Mesenchymal stem cell (in vitro differentiated cells and primary cell): ENCODE results near the gene SH3GLB2.

ENCODE experiments used
- DNase-seq: peaks from one replicate; pipeline ENCODE4 v3.0.0-alpha.2; 2013
- H2AFZ ChIP-seq: one replicate; pipeline ENCODE4 v1.6.1; 2013; ENCODE audit warnings: low read depth, mild to moderate bottlenecking, control low read depth, inconsistent platforms, low read length, moderate library complexity
- H2AK5ac ChIP-seq: 2 replicates; pipeline ENCODE4 v1.6.1; 2013; ENCODE audit warnings: low read length, moderate library complexity, mild to moderate bottlenecking, inconsistent platforms; ENCODE audit not compliant: severe bottlenecking
- H2BK120ac ChIP-seq: one replicate; pipeline ENCODE4 v1.6.1; 2013; ENCODE audit warnings: low read depth, mild to moderate bottlenecking, inconsistent platforms, low read length, moderate library complexity
- H2BK12ac ChIP-seq, 2 experiments: one replicate each; pipeline ENCODE4 v1.6.1; 2013; ENCODE audit warnings: inconsistent platforms in 2 of 2, low read length in 2 of 2, mild to moderate bottlenecking in 2 of 2, moderate library complexity in 2 of 2, control low read depth in 1 of 2
- H2BK15ac ChIP-seq: one replicate; pipeline ENCODE4 v1.6.1; 2013; ENCODE audit warnings: mild to moderate bottlenecking, low read depth, inconsistent platforms; ENCODE audit not compliant: poor library complexity, severe bottlenecking
- H2BK5ac ChIP-seq: 2 replicates; pipeline ENCODE4 v1.6.1; 2013; ENCODE audit warnings: low read depth, mild to moderate bottlenecking, low read length, control low read depth, inconsistent platforms; ENCODE audit not compliant: poor library complexity, severe bottlenecking
- H3K14ac ChIP-seq, 2 experiments: one replicate each; pipeline ENCODE4 v1.6.1; 2013; ENCODE audit warnings: inconsistent platforms in 2 of 2, low read length in 2 of 2, control low read depth in 1 of 2, mild to moderate bottlenecking in 1 of 2, moderate library complexity in 1 of 2
- H3K18ac ChIP-seq, 2 experiments: one replicate each; pipeline ENCODE4 v1.6.1; 2013; ENCODE audit warnings: inconsistent platforms in 2 of 2, low read length in 2 of 2, control low read depth in 1 of 2, low read depth in 1 of 2, mild to moderate bottlenecking in 1 of 2
- H3K23ac ChIP-seq, 2 experiments: one replicate each; pipeline ENCODE4 v1.6.1; 2013; ENCODE audit warnings: inconsistent platforms in 2 of 2, low read length in 2 of 2, mild to moderate bottlenecking in 2 of 2, moderate library complexity in 2 of 2, control low read depth in 1 of 2
- H3K27ac ChIP-seq: 2 replicates; pipeline ENCODE4 v1.5.1; 2013; ENCODE audit warnings: mild to moderate bottlenecking, moderate library complexity, low read length, control low read depth, inconsistent platforms; ENCODE audit not compliant: poor library complexity, severe bottlenecking
- H3K27me3 ChIP-seq, 2 experiments: 2 replicates each; pipeline versions ENCODE4 v1.6.1 to v1.7.0; 2013; ENCODE audit warnings: low read length in 2 of 2, mild to moderate bottlenecking in 2 of 2, moderate library complexity in 2 of 2, control low read depth in 1 of 2, inconsistent platforms in 1 of 2; ENCODE audit not compliant: control insufficient read depth in 1 of 2, insufficient read depth in 1 of 2
- H3K36me3 ChIP-seq, 2 experiments: 2 replicates each; pipeline versions ENCODE4 v1.6.1 to v1.7.0; 2013; ENCODE audit warnings: low read length in 2 of 2, control low read depth in 1 of 2, inconsistent platforms in 1 of 2, low read depth in 1 of 2, mild to moderate bottlenecking in 1 of 2; ENCODE audit not compliant: insufficient read depth in 2 of 2, control insufficient read depth in 1 of 2
- H3K4ac ChIP-seq, 2 experiments: one replicate each; pipeline ENCODE4 v1.6.1; 2013; ENCODE audit warnings: inconsistent platforms in 2 of 2, low read length in 2 of 2, mild to moderate bottlenecking in 2 of 2, moderate library complexity in 2 of 2, control low read depth in 1 of 2, low read depth in 1 of 2
- H3K4me1 ChIP-seq: 2 replicates; pipeline ENCODE4 v1.6.1; 2013; ENCODE audit warnings: low read depth, low read length, control low read depth; ENCODE audit not compliant: control insufficient read depth, insufficient read depth
- H3K4me2 ChIP-seq: 2 replicates; pipeline ENCODE4 v1.6.1; 2013; ENCODE audit warnings: low read length, mild to moderate bottlenecking, inconsistent platforms; ENCODE audit not compliant: poor library complexity, severe bottlenecking
- H3K4me3 ChIP-seq, 2 experiments: 2 replicates each; pipeline versions ENCODE4 v1.5.1 to v1.7.0; 2013; ENCODE audit warnings: low read length in 2 of 2, mild to moderate bottlenecking in 2 of 2, control low read depth in 1 of 2, low read depth in 1 of 2; ENCODE audit not compliant: insufficient read depth in 1 of 2
- H3K79me1 ChIP-seq: replicated peaks from 2 replicates; pipeline ENCODE4 v1.6.1; 2013; ENCODE audit warnings: mild to moderate bottlenecking, control low read depth, low read length, inconsistent platforms; ENCODE audit not compliant: poor library complexity, severe bottlenecking
- H3K9ac ChIP-seq: 2 replicates; pipeline ENCODE4 v1.7.0; 2013; ENCODE audit warnings: mild to moderate bottlenecking, low read length, moderate library complexity
- H3K9me3 ChIP-seq: 2 replicates; pipeline ENCODE4 v1.7.0; 2013; ENCODE audit warnings: mild to moderate bottlenecking, low read length; ENCODE audit not compliant: control insufficient read depth
- H4K8ac ChIP-seq: one replicate; pipeline ENCODE4 v1.6.1; 2013; ENCODE audit warnings: inconsistent platforms, mild to moderate bottlenecking, low read length, moderate library complexity
- H4K91ac ChIP-seq: one replicate; pipeline ENCODE4 v1.6.1; 2013; ENCODE audit warnings: mild to moderate bottlenecking, low read length, inconsistent platforms
- WGBS: methylation state at CpG from one replicate; pipeline ENCODE4 v1.1.7; 2013; ENCODE audit warnings: mixed read lengths; 5-methylcytosine and 5-hydroxymethylcytosine counted together

The SH3GLB2 gene

DNA sequence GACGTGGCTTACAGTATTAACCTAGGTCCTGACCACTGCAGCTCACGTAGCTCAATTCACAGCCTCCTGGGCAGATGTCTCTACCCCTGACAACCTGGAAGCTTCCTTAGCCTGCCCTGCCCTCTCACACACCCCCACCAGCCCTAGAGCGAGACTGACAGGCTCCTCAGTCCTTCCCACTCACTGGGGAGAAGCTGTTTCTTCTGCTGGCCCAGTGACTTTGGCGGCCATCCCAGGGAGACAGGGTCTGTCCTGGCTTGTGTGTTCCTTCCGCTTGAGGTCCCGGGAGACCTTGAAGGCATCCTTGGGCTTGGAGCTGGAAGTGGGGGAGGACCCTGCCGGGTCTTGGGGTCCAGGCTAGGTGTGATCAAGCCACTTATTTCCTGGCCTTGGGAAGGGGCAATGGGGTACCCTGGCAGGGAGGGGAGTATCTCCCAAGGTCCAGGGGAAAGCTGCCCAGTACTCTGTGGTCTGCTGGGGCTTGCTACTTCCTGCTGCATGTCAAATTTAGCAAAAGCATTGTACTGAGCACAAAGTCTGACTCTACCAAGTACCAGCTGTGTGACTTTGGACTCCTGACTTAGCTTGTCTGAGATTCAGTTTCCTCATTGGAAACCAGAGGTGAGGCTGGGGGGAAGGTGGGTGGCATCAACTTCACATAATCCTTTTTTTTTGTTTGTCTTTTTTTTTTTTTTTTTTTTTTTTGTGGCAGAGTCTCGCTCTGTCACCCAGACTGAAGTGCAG, 10.2 kb upstream of the SH3GLB2 start:
- H2AK5ac ChIP-seq: no peak overlapping the region
- 87% methylated on average over 8 of the region's 8 CpGs for WGBS

DNA sequence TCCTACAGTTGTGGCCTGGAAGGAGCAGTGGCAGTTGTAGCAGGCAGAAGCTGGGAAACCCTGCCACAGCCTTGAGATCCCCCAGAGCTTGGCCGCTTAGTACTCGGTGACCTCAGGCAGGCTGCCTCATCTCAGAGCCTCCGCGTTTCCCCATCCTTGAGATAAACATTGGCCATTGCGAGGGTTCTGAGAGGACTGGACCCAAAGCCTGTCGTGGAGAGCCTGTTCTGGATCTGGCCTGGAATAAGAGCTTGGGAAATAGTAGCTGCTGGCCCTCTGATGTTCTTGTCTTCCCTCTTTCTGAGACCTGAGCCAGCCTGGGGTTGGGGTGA, 9.6 kb upstream of the SH3GLB2 start:
- no peaks in the 10 kb centered on the region for H3K9me3 ChIP-seq
- no peak overlapping the region for H2BK15ac ChIP-seq
- peak overlapping the region; percentile 91 for H3K4me2 ChIP-seq
- DNase-seq: peak; percentile 43
- H3K4me1 ChIP-seq: peaks cover 17% of the 10 kb centered on the region
- no peak overlapping the region for H3K18ac ChIP-seq
- no peak overlapping the region for H4K8ac ChIP-seq
- H3K4ac ChIP-seq: no peak overlapping the region
- H3K4me3 ChIP-seq: peak overlapping the region in 1 of 2 experiments; percentile 92
- peak overlapping the region in 1 of 2 experiments; percentile 99 for H3K14ac ChIP-seq
- WGBS: 69% methylated on average over 6 of the region's 6 CpGs
- no peak overlapping the region for H4K91ac ChIP-seq
- peak overlapping the region in 1 of 2 experiments; percentile 78 for H2BK12ac ChIP-seq
- peak overlapping the region; percentile 91 for H3K9ac ChIP-seq
- no peak overlapping the region for H3K27ac ChIP-seq
- no peak overlapping the region for H2AK5ac ChIP-seq
- peak overlapping the region in 1 of 2 experiments; percentile 70 for H3K23ac ChIP-seq
- H3K36me3 ChIP-seq: peaks cover 18 to 26% of the 10 kb centered on the region in 2 experiments
- no peak overlapping the region for H2BK120ac ChIP-seq
- no peaks in the 10 kb centered on the region for H3K27me3 ChIP-seq
- no peak overlapping the region for H2BK5ac ChIP-seq
- H2AFZ ChIP-seq: no peak overlapping the region
- H3K79me1 ChIP-seq: peaks cover 32% of the 10 kb centered on the region

More for the DNA sequence above, 10.2 kb upstream of the SH3GLB2 start:
- no peak overlapping the region for H2BK15ac ChIP-seq
- H3K23ac ChIP-seq: peak overlapping the region in 1 of 2 experiments; percentile 70
- H3K27me3 ChIP-seq: no peaks in the 10 kb centered on the region
- H2BK120ac ChIP-seq: no peak overlapping the region
- H3K4me2 ChIP-seq: no peak overlapping the region
- H3K9ac ChIP-seq: peak overlapping the region; percentile 91
- peak overlapping the region; percentile 12 for H4K91ac ChIP-seq
- H3K14ac ChIP-seq: no peak overlapping the region
- no peak overlapping the region for H4K8ac ChIP-seq
- H3K4ac ChIP-seq: peak overlapping the region in 1 of 2 experiments; percentile 20
- H2BK5ac ChIP-seq: no peak overlapping the region
- no peak overlapping the region for H2BK12ac ChIP-seq
- H3K27ac ChIP-seq: no peak overlapping the region
- no peak overlapping the region for H3K18ac ChIP-seq
- peaks cover 32% of the 10 kb centered on the region for H3K79me1 ChIP-seq
- H3K36me3 ChIP-seq: peaks cover 22 to 30% of the 10 kb centered on the region in 2 experiments
- no peak for DNase-seq
- H3K4me3 ChIP-seq: peak overlapping the region in 1 of 2 experiments; percentile 92
- H3K4me1 ChIP-seq: peaks cover 17% of the 10 kb centered on the region
- no peaks in the 10 kb centered on the region for H3K9me3 ChIP-seq
- H2AFZ ChIP-seq: no peak overlapping the region

DNA sequence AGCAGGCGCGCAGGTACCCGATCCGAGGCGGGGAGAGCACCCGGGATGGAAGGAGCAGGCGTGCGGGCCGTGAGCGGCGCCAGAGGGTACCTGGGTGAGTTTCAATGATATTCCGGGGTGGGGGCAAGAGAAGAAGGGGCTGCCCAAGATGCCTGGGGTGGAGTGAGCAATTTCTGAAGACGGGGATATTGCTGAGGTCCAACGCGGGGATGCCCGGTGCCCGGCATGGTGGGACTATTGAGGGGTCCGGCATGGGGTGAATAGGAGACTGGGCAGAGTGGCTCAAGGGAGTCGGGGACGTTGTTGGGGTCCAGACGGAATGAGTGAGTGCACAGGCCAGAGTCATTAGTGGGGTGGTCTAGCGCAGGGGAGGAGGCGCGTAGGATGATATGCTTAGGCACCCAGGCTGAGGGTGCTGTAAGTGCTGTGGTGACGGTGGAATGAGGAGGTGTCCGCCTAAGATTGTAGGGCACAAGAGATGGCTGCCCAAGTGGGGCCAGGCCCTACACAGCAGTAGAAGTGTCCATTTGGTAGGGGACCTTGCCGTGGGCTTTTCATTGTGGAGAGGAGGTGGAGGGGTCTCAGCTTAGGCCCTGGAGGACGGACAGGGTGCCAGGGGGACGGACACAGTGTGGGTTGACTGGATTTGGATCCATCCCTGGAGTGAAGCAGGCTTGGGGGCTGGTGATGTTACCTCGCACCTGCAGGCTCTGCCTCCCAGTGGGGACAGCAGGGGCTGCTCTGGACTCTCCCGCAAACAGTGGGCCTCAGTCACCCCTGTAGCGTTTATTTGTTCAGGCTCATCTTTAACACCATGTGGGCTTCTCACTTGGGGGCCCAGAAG, 9.0 kb upstream of the SH3GLB2 start:
- peak overlapping the region; percentile 33 for H4K8ac ChIP-seq
- 17% methylated on average over 32 of the region's 32 CpGs for WGBS
- peak overlapping the region in 1 of 2 experiments; percentile 85 for H3K23ac ChIP-seq
- peak overlapping the region; percentile 72 to 92 for H3K4me3 ChIP-seq
- H2AK5ac ChIP-seq: no peak overlapping the region
- peak overlapping the region in 1 of 2 experiments; percentile 78 for H2BK12ac ChIP-seq
- H2AFZ ChIP-seq: peak overlapping the region; percentile 56
- H2BK120ac ChIP-seq: no peak overlapping the region
- H3K4ac ChIP-seq: peak overlapping the region; percentile 48 to 67
- H2BK5ac ChIP-seq: no peak overlapping the region
- H3K9me3 ChIP-seq: no peaks in the 10 kb centered on the region
- H3K36me3 ChIP-seq: peaks cover 12 to 20% of the 10 kb centered on the region in 2 experiments
- H3K18ac ChIP-seq: peak overlapping the region in 1 of 2 experiments; percentile 63
- peak overlapping the region in 1 of 2 experiments; percentile 99 for H3K14ac ChIP-seq
- no peak overlapping the region for H2BK15ac ChIP-seq
- H3K4me1 ChIP-seq: peaks cover 17% of the 10 kb centered on the region
- H3K27ac ChIP-seq: no peak overlapping the region
- peak overlapping the region; percentile 91 for H3K9ac ChIP-seq
- no peaks in the 10 kb centered on the region for H3K27me3 ChIP-seq
- H3K79me1 ChIP-seq: peaks cover 27% of the 10 kb centered on the region
- H3K4me2 ChIP-seq: peak overlapping the region; percentile 91
- DNase-seq: no peak
- no peak overlapping the region for H4K91ac ChIP-seq
